HepG2 (cell line): ENCODE data around the gene TEX14. TPM values are rescaled to one million over a fixed set of nuclear protein-coding genes. Genes with fewer than 3 reads are reported as not detected.

Source experiments
- ATF3 ChIP-seq: sonication (generic); formaldehyde crosslinking; IDR thresholded peaks from 2 replicates; pipeline ENCODE4 v1.4.0; 2020; ENCODE audit warnings: missing genetic modification reagents
- FOXM1 ChIP-seq: sonication (generic); formaldehyde crosslinking; IDR thresholded peaks from 2 replicates; pipeline ENCODE4 v1.5.0; 2020; ENCODE audit warnings: missing genetic modification reagents
- FOXO1 ChIP-seq: sonication (generic); formaldehyde crosslinking; IDR thresholded peaks from 2 replicates; pipeline ENCODE4 v1.4.0; 2020; ENCODE audit warnings: missing genetic modification reagents
- HNRNPH1 ChIP-seq: fragments of 200-400 bp; formaldehyde crosslinking; optimal IDR thresholded peaks from 2 replicates; pipeline ENCODE3; 2017; ENCODE audit warnings: mild to moderate bottlenecking, low read depth, low read length
- KDM4B ChIP-seq: sonication (generic); formaldehyde crosslinking; IDR thresholded peaks from 2 replicates; pipeline ENCODE4 v1.4.0; 2020; ENCODE audit warnings: missing genetic modification reagents
- MYC ChIP-seq: sonication (generic); formaldehyde crosslinking; IDR thresholded peaks from 2 replicates; pipeline ENCODE4 v1.9.0; 2021; ENCODE audit warnings: missing genetic modification reagents, borderline replicate concordance
- NFE2L2 ChIP-seq: fragments of 150-350 bp; IDR thresholded peaks from 2 replicates; pipeline ENCODE4 v1.6.1; 2014; ENCODE audit warnings: low read length
- NFYC ChIP-seq: IDR thresholded peaks from 2 replicates; pipeline ENCODE4 v1.6.1; 2016; ENCODE audit warnings: missing genetic modification reagents, missing compliant biosample characterization
- NKX3-1 ChIP-seq: sonication (generic); formaldehyde crosslinking; IDR thresholded peaks from 2 replicates; pipeline ENCODE4 v1.5.0; 2020; ENCODE audit warnings: missing genetic modification reagents
- NR3C1 ChIP-seq: sonication (generic); formaldehyde crosslinking; IDR thresholded peaks from 2 replicates; pipeline ENCODE4 v1.4.0; 2020; ENCODE audit warnings: missing genetic modification reagents
- PHF20 ChIP-seq: sonication (generic); formaldehyde crosslinking; IDR thresholded peaks from 2 replicates; pipeline ENCODE4 v1.5.0; 2020; ENCODE audit warnings: mild to moderate bottlenecking, missing genetic modification reagents
- PLRG1 ChIP-seq: fragments of 450-650 bp; conservative IDR thresholded peaks from 2 replicates; pipeline ENCODE4 v1.6.1; 2016
- RFXANK ChIP-seq: IDR thresholded peaks from 2 replicates; pipeline ENCODE4 v1.6.1; 2016
- XRCC5 ChIP-seq: fragments of 200-400 bp; formaldehyde crosslinking; optimal IDR thresholded peaks from 2 replicates; pipeline ENCODE3; 2017; ENCODE audit warnings: mild to moderate bottlenecking, low read length
- YEATS2 ChIP-seq: sonication (generic); formaldehyde crosslinking; IDR thresholded peaks from 2 replicates; pipeline ENCODE4 v1.4.0; 2020; ENCODE audit warnings: missing genetic modification reagents, borderline replicate concordance
- ZC3H4 ChIP-seq: sonication (generic); formaldehyde crosslinking; IDR thresholded peaks from 2 replicates; pipeline ENCODE4 v1.4.0; 2020; ENCODE audit warnings: missing genetic modification reagents, borderline replicate concordance
- ZNF235 ChIP-seq: sonication (generic); formaldehyde crosslinking; IDR thresholded peaks from 2 replicates; pipeline ENCODE4 v1.8.1; 2023; ENCODE audit warnings: mild to moderate bottlenecking, missing genetic modification reagents, borderline replicate concordance
- ZNF251 ChIP-seq: sonication (generic); formaldehyde crosslinking; IDR thresholded peaks from 2 replicates; pipeline ENCODE4 v1.9.0; 2021; ENCODE audit warnings: mild to moderate bottlenecking, missing genetic modification reagents
- ZNF274 ChIP-seq: sonication (generic); formaldehyde crosslinking; IDR thresholded peaks from 2 replicates; pipeline ENCODE4 v1.5.1; 2020; ENCODE audit warnings: mild to moderate bottlenecking, missing genetic modification reagents
- ZNF496 ChIP-seq: sonication (generic); formaldehyde crosslinking; IDR thresholded peaks from 2 replicates; pipeline ENCODE4 v1.8.1; 2023; ENCODE audit warnings: mild to moderate bottlenecking, moderate library complexity, missing genetic modification reagents; ENCODE audit not compliant: insufficient replicate concordance
- ZNF510 ChIP-seq: sonication (generic); formaldehyde crosslinking; IDR thresholded peaks from 2 replicates; pipeline ENCODE4 v1.4.0; 2020; ENCODE audit warnings: low read depth, mild to moderate bottlenecking, missing genetic modification reagents
- ZNF615 ChIP-seq: sonication (generic); formaldehyde crosslinking; IDR thresholded peaks from 2 replicates; pipeline ENCODE4 v1.5.0; 2020; ENCODE audit warnings: mild to moderate bottlenecking, missing genetic modification reagents, borderline replicate concordance
- ZNF841 ChIP-seq: sonication (generic); formaldehyde crosslinking; IDR thresholded peaks from 2 replicates; pipeline ENCODE4 v1.8.1; 2023; ENCODE audit warnings: missing genetic modification reagents, borderline replicate concordance
- ZSCAN9 ChIP-seq: IDR thresholded peaks from 2 replicates; pipeline ENCODE4 v1.6.1; 2016; ENCODE audit warnings: borderline replicate concordance
- polyA plus RNA-seq, 8 experiments: library from polyadenylated mRNA; depleted of rRNA in 3 of 8; stranded (reverse) in 7 of 8; unstranded in 1 of 8; fragments of >200 nt; fragmentation: Illumina TruSeq in 4 of 8; extraction: Trizol in 4 of 8; gene quantifications; 2 replicates each; pipeline versions ENCODE4 v1.2.1 to v1.2.3, GENCODE V29; 2011 to 2016; ENCODE audit warnings: low read depth in 4 of 8, missing spikeins in 1 of 8, mixed read lengths in 1 of 8; ENCODE audit not compliant: insufficient read depth in 1 of 8
- total RNA-seq, 5 experiments: library from RNA; depleted of rRNA; stranded (reverse); fragments of >200 nt; fragmentation: Illumina TruSeq; extraction: Trizol; gene quantifications; 2 replicates each; pipeline ENCODE4 v1.2.3, GENCODE V29; 2016; ENCODE audit warnings: low read depth in 1 of 5
- TF ChIP-seq, protein P1 (sequence below): sonication (generic); formaldehyde crosslinking; IDR thresholded peaks from 2 replicates; pipeline ENCODE4 v1.8.1; 2023; ENCODE audit warnings: mild to moderate bottlenecking, missing genetic modification reagents
- TF ChIP-seq, protein P2 (sequence below): IDR thresholded peaks from 2 replicates; pipeline ENCODE4 v1.6.1; 2016; ENCODE audit warnings: low read depth, borderline replicate concordance
- TF ChIP-seq, protein P3 (sequence below): sonication (generic); formaldehyde crosslinking; IDR thresholded peaks from 2 replicates; pipeline ENCODE4 v1.5.0; 2020; ENCODE audit warnings: missing genetic modification reagents
- TF ChIP-seq, protein P4 (sequence below): IDR thresholded peaks from 2 replicates; pipeline ENCODE4 v1.6.1; 2016

TEX14 gene
- total and polyA plus RNA-seq, 2 of the 13 experiments (the other 11 are each of a cell fraction or from before 2014, with no cell fraction given), result 0.04 to 0.07 TPM

GRCh38 chr17:58692239-58693055 lies 602 bp upstream of the TEX14 start, which contains the start of gene RAD51C (continued):
- TF ChIP-seq, protein P1, sequence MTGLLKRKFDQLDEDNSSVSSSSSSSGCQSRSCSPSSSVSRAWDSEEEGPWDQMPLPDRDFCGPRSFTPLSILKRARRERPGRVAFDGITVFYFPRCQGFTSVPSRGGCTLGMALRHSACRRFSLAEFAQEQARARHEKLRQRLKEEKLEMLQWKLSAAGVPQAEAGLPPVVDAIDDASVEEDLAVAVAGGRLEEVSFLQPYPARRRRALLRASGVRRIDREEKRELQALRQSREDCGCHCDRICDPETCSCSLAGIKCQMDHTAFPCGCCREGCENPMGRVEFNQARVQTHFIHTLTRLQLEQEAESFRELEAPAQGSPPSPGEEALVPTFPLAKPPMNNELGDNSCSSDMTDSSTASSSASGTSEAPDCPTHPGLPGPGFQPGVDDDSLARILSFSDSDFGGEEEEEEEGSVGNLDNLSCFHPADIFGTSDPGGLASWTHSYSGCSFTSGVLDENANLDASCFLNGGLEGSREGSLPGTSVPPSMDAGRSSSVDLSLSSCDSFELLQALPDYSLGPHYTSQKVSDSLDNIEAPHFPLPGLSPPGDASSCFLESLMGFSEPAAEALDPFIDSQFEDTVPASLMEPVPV, result peak; percentile 97
- peak; percentile 10; the same call in 1 of the 2 replicates for TF ChIP-seq FOXO1 (CRISPR knock-in tag)
- TF ChIP-seq KDM4B, result peak; percentile 87; the same call in 1 of the 2 replicates
- TF ChIP-seq YEATS2, result peak; percentile 97
- TF ChIP-seq ZNF274 (CRISPR knock-in tag), result peak; percentile 98
- no peak for TF ChIP-seq ZNF496 (CRISPR knock-in tag)
- no peak for TF ChIP-seq ATF3 (CRISPR knock-in tag)
- TF ChIP-seq NFYC (CRISPR knock-in tag), result peak; percentile 62; the same call in 1 of the 2 replicates
- peak; percentile 75 for TF ChIP-seq ZNF841 (CRISPR knock-in tag)
- peak; percentile 99 for TF ChIP-seq NKX3-1
- no peak for TF ChIP-seq HNRNPH1
- no peak for TF ChIP-seq ZNF615
- TF ChIP-seq, protein P2, sequence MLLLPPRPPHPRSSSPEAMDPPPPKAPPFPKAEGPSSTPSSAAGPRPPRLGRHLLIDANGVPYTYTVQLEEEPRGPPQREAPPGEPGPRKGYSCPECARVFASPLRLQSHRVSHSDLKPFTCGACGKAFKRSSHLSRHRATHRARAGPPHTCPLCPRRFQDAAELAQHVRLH (CRISPR knock-in tag), result peak; percentile 98
- peak; percentile 78 for TF ChIP-seq XRCC5
- TF ChIP-seq ZNF510, result peak; percentile 84; the same call in 1 of the 2 replicates
- TF ChIP-seq NR3C1 (CRISPR knock-in tag), result no peak
- TF ChIP-seq ZNF251 (CRISPR knock-in tag), result no peak
- TF ChIP-seq MYC (CRISPR knock-in tag), result peak; percentile 88
- TF ChIP-seq NFE2L2, result no peak
- no peak for TF ChIP-seq PLRG1
- TF ChIP-seq, protein P3, sequence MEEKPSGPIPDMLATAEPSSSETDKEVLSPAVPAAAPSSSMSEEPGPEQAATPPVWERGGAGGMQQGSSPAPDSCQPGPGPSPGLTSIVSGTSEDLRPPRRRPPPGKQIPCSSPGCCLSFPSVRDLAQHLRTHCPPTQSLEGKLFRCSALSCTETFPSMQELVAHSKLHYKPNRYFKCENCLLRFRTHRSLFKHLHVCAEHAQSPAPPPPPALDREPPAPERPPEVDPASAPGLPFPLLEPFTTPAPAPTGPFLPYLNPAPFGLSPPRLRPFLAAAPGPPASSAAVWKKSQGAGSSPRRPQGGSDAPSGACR (CRISPR knock-in tag), result peak; percentile 79
- no peak for TF ChIP-seq ZC3H4 (CRISPR knock-in tag)
- TF ChIP-seq, protein P4, sequence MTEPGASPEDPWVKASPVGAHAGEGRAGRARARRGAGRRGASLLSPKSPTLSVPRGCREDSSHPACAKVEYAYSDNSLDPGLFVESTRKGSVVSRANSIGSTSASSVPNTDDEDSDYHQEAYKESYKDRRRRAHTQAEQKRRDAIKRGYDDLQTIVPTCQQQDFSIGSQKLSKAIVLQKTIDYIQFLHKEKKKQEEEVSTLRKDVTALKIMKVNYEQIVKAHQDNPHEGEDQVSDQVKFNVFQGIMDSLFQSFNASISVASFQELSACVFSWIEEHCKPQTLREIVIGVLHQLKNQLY (CRISPR knock-in tag), result 0 out of 2 replicates have a peak, but pooled peaks have one; percentile 66
- TF ChIP-seq FOXM1 (CRISPR knock-in tag), result peak; percentile 55; the same call in 1 of the 2 replicates
- peak; percentile 92 for TF ChIP-seq PHF20 (CRISPR knock-in tag)
- peak; percentile 97 for TF ChIP-seq ZSCAN9
- peak; percentile 82; the same call in 1 of the 2 replicates for TF ChIP-seq ZNF235 (CRISPR knock-in tag)
- TF ChIP-seq RFXANK, result peak; percentile 82; the same call in 1 of the 2 replicates
